GM12864 (cell line): ENCODE data around the gene ATP1A4.

ENCODE experiments used
- DNase-seq: peaks from one replicate; pipeline ENCODE4 v3.0.0-alpha.2; 2011; ENCODE audit warnings: low read depth
- H3K4me3 ChIP-seq: 2 replicates; pipeline ENCODE4 v1.5.1; 2011; ENCODE audit warnings: mild to moderate bottlenecking, low read depth, low read length, control low read depth
- CTCF ChIP-seq: IDR thresholded peaks from 2 replicates; pipeline ENCODE4 v1.5.1; 2011; ENCODE audit warnings: low read depth, mild to moderate bottlenecking, moderate library complexity, low read length, control low read depth, inconsistent platforms; ENCODE audit errors: missing control alignments

ATP1A4 gene

GRCh38 chr1:160156361-160156760 is 5.0 kb downstream of the ATP1A4 start:
- TF ChIP-seq CTCF: no peak
- H3K4me3 ChIP-seq: no peak overlapping the region

GRCh38 chr1:160157174-160157573 is 5.8 kb downstream of the ATP1A4 start:
- TF ChIP-seq CTCF: no peak
- DNase-seq: no peak
- no peak overlapping the region for H3K4me3 ChIP-seq

More at GRCh38 chr1:160156361-160156760, 5.0 kb downstream of the ATP1A4 start:
- DNase-seq: no peak

GRCh38 chr1:160158031-160158430 is 6.6 kb downstream of the ATP1A4 start:
- TF ChIP-seq CTCF: no peak
- no peak overlapping the region for H3K4me3 ChIP-seq
- DNase-seq: no peak

GRCh38 chr1:160158534-160158933 is 7.1 kb downstream of the ATP1A4 start:
- DNase-seq: no peak
- H3K4me3 ChIP-seq: no peak overlapping the region
- TF ChIP-seq CTCF: no peak

GRCh38 chr1:160159846-160160245 is 8.4 kb downstream of the ATP1A4 start:
- no peak for DNase-seq
- no peak overlapping the region for H3K4me3 ChIP-seq
- TF ChIP-seq CTCF: no peak

- no peak overlapping the region for H3K4me3 ChIP-seq
- DNase-seq: peak; percentile 5
- TF ChIP-seq CTCF: peak; percentile 56
Measured at GRCh38 chr1:160161965-160162705, 10.7 kb downstream of the ATP1A4 start.

- H3K4me3 ChIP-seq: no peak overlapping the region
- no peak for DNase-seq
- TF ChIP-seq CTCF: no peak
Measured at GRCh38 chr1:160162931-160163330, 11.5 kb downstream of the ATP1A4 start.
